K562 (cell line): Measurements from ENCODE around the gene ZBTB47. TPM values are rescaled to one million over a fixed set of nuclear protein-coding genes. Genes with fewer than 3 reads are reported as not detected.

ENCODE experiments used
- ATAC-seq: fragments of 200-7000 bp; cut with Tn5 transposase; 3 replicates; pipeline ENCODE4 v1.9.1; 2020; ENCODE audit warnings: moderate library complexity
- BruUV-seq: library from RNA; stranded (reverse); fragments of 400-500 nt; replicated peaks from 2 replicates; lab custom pipeline; 2021; lab: Mats Ljungman, UMichigan
- CTCF ChIA-PET: fragments of 300-600 bp; formaldehyde crosslinking; extraction: SDS; loops from one replicate; lab custom pipeline; 2021; ENCODE audit warnings: low intra/inter-chr PET ratio; lab: Yijun Ruan, JAX
- POLR2A ChIA-PET: fragments of 300-600, 350-650 bp; sonication (Branson Sonifier 250); formaldehyde crosslinking; extraction: SDS; loops from one replicate; lab custom pipeline; 2021; ENCODE audit warnings: antibody characterized with exemption, inconsistent platforms; lab: Yijun Ruan, JAX
- DNase-seq, 4 experiments: peaks; one replicate each; pipeline versions ENCODE4 v3.0.0 to v3.0.0-alpha.2; 2011 to 2018; ENCODE audit warnings: low spot score in 3 of 4, mixed read lengths in 3 of 4; ENCODE audit errors: extremely low read depth in 1 of 4
- FAIRE-seq: peaks from 2 replicates; lab custom pipeline; 2011; peaks lifted over from hg19 to GRCh38; lab: Jason Lieb, UNC
- H2AFZ ChIP-seq: 2 replicates; pipeline ENCODE4 v1.6.0; 2011; ENCODE audit warnings: low read depth, low read length, control low read depth, inconsistent platforms
- H3K27ac ChIP-seq: fragments of 200-600 bp; 3 replicates; pipeline ENCODE4 v1.8.0; 2011; ENCODE audit warnings: low read depth, mild to moderate bottlenecking, control low read depth, inconsistent platforms, low read length, moderate library complexity, mixed read lengths; ENCODE audit errors: extremely low read depth
- H3K27me3 ChIP-seq, 2 experiments: fragments of 300-600 bp in 1 of 2; 2 replicates in 1 of 2; 3 replicates in 1 of 2; pipeline versions ENCODE4 v1.6.0 to v1.8.0; 2011; ENCODE audit warnings: inconsistent platforms in 2 of 2, low read length in 2 of 2, mild to moderate bottlenecking in 1 of 2, mixed read lengths in 1 of 2, moderate library complexity in 1 of 2; ENCODE audit not compliant: control insufficient read depth in 2 of 2, insufficient read depth in 2 of 2
- H3K36me3 ChIP-seq: fragments of 300-600 bp; 3 replicates; pipeline ENCODE4 v1.8.0; 2011; ENCODE audit warnings: mild to moderate bottlenecking, low read length, inconsistent platforms; ENCODE audit not compliant: control insufficient read depth, insufficient read depth
- H3K4me1 ChIP-seq, 2 experiments: fragments of 200-600 bp in 1 of 2; replicated peaks in 1 of 2; 2 replicates in 1 of 2; 3 replicates in 1 of 2; pipeline versions ENCODE4 v1.5.1 to v1.8.0; 2011; ENCODE audit warnings: inconsistent platforms in 2 of 2, low read length in 2 of 2, mild to moderate bottlenecking in 1 of 2, mixed read lengths in 1 of 2, moderate library complexity in 1 of 2; ENCODE audit not compliant: control insufficient read depth in 2 of 2, insufficient read depth in 2 of 2
- H3K4me2 ChIP-seq: 2 replicates; pipeline ENCODE4 v1.6.1; 2011; ENCODE audit warnings: low read length, control low read depth, inconsistent platforms, mixed read lengths; ENCODE audit not compliant: insufficient read depth
- H3K4me3 ChIP-seq: fragments of 200-600 bp; sonication (generic), shearing (Covaris generic); 2 replicates; pipeline ENCODE4 v1.5.1; 2016; ENCODE audit warnings: control low read depth, inconsistent platforms
- H3K79me2 ChIP-seq: fragments of 200-600 bp; 3 replicates; pipeline ENCODE4 v1.8.0; 2011; ENCODE audit warnings: low read length, inconsistent platforms; ENCODE audit not compliant: control insufficient read depth, insufficient read depth
- H3K9ac ChIP-seq, 2 experiments: 2 replicates each; pipeline versions ENCODE4 v1.6.0 to v1.6.1; 2011; ENCODE audit warnings: low read depth in 2 of 2, low read length in 2 of 2, control low read depth in 1 of 2, inconsistent platforms in 1 of 2, mild to moderate bottlenecking in 1 of 2, mixed read lengths in 1 of 2; ENCODE audit not compliant: insufficient read depth in 1 of 2
- H3K9me1 ChIP-seq: one replicate; pipeline ENCODE4 v1.6.0; 2011; ENCODE audit warnings: inconsistent platforms, mild to moderate bottlenecking, low read length, moderate library complexity; ENCODE audit not compliant: control insufficient read depth, insufficient read depth
- H3K9me3 ChIP-seq: replicated peaks from 2 replicates; pipeline ENCODE4 v1.5.1; 2011; ENCODE audit warnings: low read depth, low read length, inconsistent platforms; ENCODE audit not compliant: control insufficient read depth, insufficient read depth
- H4K20me1 ChIP-seq: replicated peaks from 2 replicates; pipeline ENCODE4 v1.6.1; 2011; ENCODE audit warnings: low read length, inconsistent platforms, mixed read lengths; ENCODE audit not compliant: control insufficient read depth, insufficient read depth
- FOSL1 ChIP-seq: fragments of 200-800 bp; sonication (Bioruptor generic); conservative IDR thresholded peaks from 2 replicates; pipeline ENCODE4 v1.6.1; 2016; ENCODE audit warnings: missing genetic modification characterization, missing compliant biosample characterization
- JUN ChIP-seq, 2 experiments: sonication (generic) in 1 of 2; formaldehyde crosslinking in 1 of 2; IDR thresholded peaks; 2 replicates each; pipeline versions ENCODE4 v1.6.1 to v1.8.0; 2012 to 2022; ENCODE audit warnings: borderline replicate concordance in 2 of 2, mild to moderate bottlenecking in 2 of 2, improper control_type of control experiment in 1 of 2, low read depth in 1 of 2, low read length in 1 of 2, missing genetic modification reagents in 1 of 2
- KAT7 ChIP-seq: sonication (generic); formaldehyde crosslinking; IDR thresholded peaks from 2 replicates; pipeline ENCODE4 v1.8.0; 2022; ENCODE audit warnings: missing genetic modification reagents, mild to moderate bottlenecking, borderline replicate concordance
- PKNOX1 ChIP-seq: fragments of 450-650 bp; IDR thresholded peaks from 2 replicates; pipeline ENCODE4 v1.6.1; 2016
- SPI1 ChIP-seq: IDR thresholded peaks from 2 replicates; pipeline ENCODE4 v1.6.1; 2011; ENCODE audit warnings: low read depth, low read length, control low read depth, borderline replicate concordance
- ZNF263 ChIP-seq: sonication (generic); formaldehyde crosslinking; IDR thresholded peaks from 2 replicates; pipeline ENCODE4 v1.8.0; 2022; ENCODE audit warnings: mild to moderate bottlenecking, missing genetic modification reagents, borderline replicate concordance
- WGBS: fragments of 100-300 bp; shearing (Covaris generic); methylation state at CpG from one replicate; pipeline ENCODE4 v1.1.6; 2016; ENCODE audit warnings: low coverage, mixed read lengths; ENCODE audit not compliant: insufficient coverage; ENCODE audit errors: missing lambda C conversion rate; 5-methylcytosine and 5-hydroxymethylcytosine counted together
- in situ Hi-C: fragments of 300-500 bp; cut with MboI; formaldehyde crosslinking; loops from 4 replicates; pipeline ENCODE4 v1.15.0; 2018; ENCODE audit warnings: inconsistent platforms, mixed read lengths
- intact Hi-C: fragments of 100-400 bp; cut with micrococcal nuclease; formaldehyde crosslinking; loops from 2 replicates; pipeline ENCODE4 v1.14.2; 2022
- polyA plus RNA-seq, 8 experiments: library from polyadenylated mRNA; depleted of rRNA in 4 of 8; stranded (reverse) in 5 of 8; unstranded in 3 of 8; fragments of >200 nt; fragmentation: Nextera tagmentation in 2 of 8; fragmentation: Illumina TruSeq in 1 of 8; extraction: Ambion mirVana in 2 of 8; extraction: Trizol in 1 of 8; gene quantifications; 2 replicates each; pipeline versions ENCODE4 v1.2.1 to v1.2.3, GENCODE V29; 2011 to 2014; ENCODE audit warnings: inconsistent platforms in 1 of 8, missing spikeins in 1 of 8
- total RNA-seq, 7 experiments: library from RNA; depleted of rRNA in 6 of 7; stranded (reverse); fragments of >200 nt in 6 of 7; fragmentation: Illumina TruSeq in 2 of 7; extraction: Trizol in 2 of 7; gene quantifications; 2 replicates each; pipeline versions ENCODE4 v1.2.1 to v1.2.3, GENCODE V29; 2011 to 2021; ENCODE audit warnings: low replicate concordance in 1 of 7

Gene ZBTB47
- total and polyA plus RNA-seq, 9 of the 15 experiments (the other 6 are each of a cell fraction or from before 2014, with no cell fraction given), result 0.11 to 4.6 (median 1.7) TPM; not detected in 1

DNA sequence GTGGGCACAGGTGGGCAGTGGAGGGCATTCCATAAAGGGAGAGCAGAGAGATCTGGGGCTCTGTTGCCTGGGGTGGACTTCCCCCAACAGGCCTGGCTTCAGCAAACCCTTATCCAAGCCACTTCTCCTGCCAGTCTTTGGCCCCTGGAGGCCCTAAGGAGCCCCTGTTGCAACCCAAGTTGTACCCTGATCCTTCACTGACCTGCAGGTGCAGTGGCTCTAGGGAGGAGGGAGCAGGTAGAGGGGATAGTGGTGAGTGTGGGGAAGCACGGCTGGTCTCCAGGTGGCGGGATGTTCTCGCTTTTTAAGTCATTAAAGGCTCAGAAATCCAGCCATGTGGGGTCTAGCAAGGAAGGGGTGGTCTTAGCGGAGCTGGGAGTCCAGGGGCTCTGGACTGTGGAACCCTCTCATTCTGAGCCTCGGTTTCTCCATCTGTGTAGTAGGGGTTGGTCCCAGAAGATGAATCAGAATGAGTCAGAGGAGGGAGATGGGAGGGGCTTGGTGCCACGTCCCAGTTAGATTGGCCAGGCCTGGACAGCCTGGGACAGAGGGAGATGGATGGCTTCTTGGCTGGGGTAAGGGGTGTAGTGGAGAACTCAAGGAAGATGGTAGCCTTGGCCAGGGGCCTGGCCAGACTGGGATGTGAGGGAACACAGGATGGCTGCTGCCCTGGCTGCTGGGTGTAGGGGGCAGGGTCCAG is 2.6 kb downstream of the ZBTB47 start (continued):
- TF ChIP-seq ZNF263 (CRISPR knock-in tag) (peak; percentile 46; the same call in 1 of the 2 replicates), PKNOX1 (peak; percentile 66), FOSL1 (tag) (peak; percentile 89), JUN (IDR thresholded peaks at IDR 0.05; ENCODE audit: borderline replicate concordance, low read depth, low read length) (peak; percentile 63; the same call in 1 of the 2 replicates), JUN (CRISPR knock-in tag; IDR thresholded peaks at IDR 0.05; ENCODE audit: borderline replicate concordance) (no peak)

DNA sequence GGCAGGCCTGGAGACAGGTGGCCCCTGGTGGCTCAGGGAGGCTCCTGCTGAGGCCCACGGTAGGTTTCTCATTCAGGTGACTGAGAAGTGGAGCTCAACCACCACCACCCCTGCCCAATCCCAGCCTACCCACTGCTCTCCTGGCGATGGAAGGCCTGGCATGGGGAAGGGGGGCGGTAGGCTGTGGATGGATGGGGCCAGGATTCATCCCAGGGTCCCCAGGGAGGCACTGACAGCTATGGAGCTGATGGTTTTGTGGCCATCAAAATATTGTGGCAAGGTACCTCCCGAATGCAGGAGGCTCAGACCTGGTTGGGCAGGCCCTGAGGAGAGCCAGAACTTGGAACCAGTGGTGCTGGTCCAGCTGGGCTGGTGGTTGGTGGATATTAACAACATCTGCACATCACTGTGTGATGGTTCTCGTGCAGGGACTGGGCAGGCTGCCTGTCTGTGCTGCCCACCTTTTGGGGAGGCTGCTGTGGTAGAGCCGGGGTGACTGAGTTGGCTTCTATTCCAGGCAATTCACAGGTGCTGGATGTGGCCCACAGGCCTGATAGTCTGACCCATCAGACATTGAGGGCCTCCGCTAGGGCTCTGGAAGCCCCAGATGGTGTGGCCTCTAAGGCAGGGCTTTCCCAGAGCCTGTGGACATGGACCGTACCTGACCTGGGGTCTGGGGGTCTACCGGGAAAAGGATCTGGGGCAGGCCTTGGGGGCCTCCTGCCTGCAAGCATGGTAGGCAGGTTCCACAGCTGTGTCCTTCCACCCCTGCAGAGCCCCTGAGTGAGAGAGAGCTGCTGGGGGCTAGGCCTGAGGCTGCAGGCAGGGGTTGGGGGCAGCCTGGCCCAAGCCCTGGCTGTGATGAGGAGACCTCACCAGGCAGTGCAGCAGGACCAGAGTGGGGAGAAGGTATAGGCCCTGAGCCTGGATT is 3.4 kb downstream of the ZBTB47 start:
- no peak for TF ChIP-seq KAT7 (CRISPR knock-in tag)
- no peak for TF ChIP-seq SPI1
- TF ChIP-seq, all 486 proteins: peak for 0
- no peak overlapping the region for H3K4me3 ChIP-seq
- in situ Hi-C loops, result no loop called here
- H3K36me3 ChIP-seq, result peaks cover 5% of the 10 kb centered on the region; the same call in 1 of the 3 replicates
- no TSS peak for BruUV-seq
- H3K9me3 ChIP-seq, result no peaks in the 10 kb centered on the region
- DNase-seq, result no peak
- FAIRE-seq, result no peak
- WGBS, result 74% methylated on average over 9 of the region's 9 CpGs
- H3K79me2 ChIP-seq, result no peaks in the 10 kb centered on the region
- peaks cover 16 to 57% of the 10 kb centered on the region in 2 experiments for H3K4me1 ChIP-seq
- peak overlapping the region in 1 of 2 experiments; percentile 1; a peak in 2 of 4 replicates for H3K9ac ChIP-seq
- H3K9me1 ChIP-seq, result peaks cover 4% of the 10 kb centered on the region
- no peaks in the 10 kb centered on the region for H3K27me3 ChIP-seq
- no peaks in the 10 kb centered on the region; the same call in 1 of the 2 replicates for H4K20me1 ChIP-seq
- no peak overlapping the region for H3K27ac ChIP-seq
- H2AFZ ChIP-seq, result no peak overlapping the region
- intact Hi-C loops, result no loop called here
- CTCF ChIA-PET, result interaction anchor here (0.9 kb wide), 1 partner anchor 87 kb away, joined by 3 read pairs; no protein-coding TSS in a partner anchor
- H3K4me2 ChIP-seq, result no peak overlapping the region
- POLR2A ChIA-PET, result interaction anchor here (0.6 kb wide), 1 partner anchor 17 kb away, joined by 3 read pairs; no protein-coding TSS in a partner anchor
- no peak for ATAC-seq
